ELF-1 (cell line): ENCODE data around the gene AKAP4.
A peak's percentile ranks its signal among the peaks of the same experiment; 100 is the strongest.

ENCODE experiments used
- DNase-seq: peaks from one replicate; pipeline ENCODE4 v3.0.0-alpha.2; 2016; ENCODE audit warnings: low read depth, low spot score

The AKAP4 gene

GRCh38 chrX:50200907-50201306, at the start of gene AKAP4:
Gene AKAP4 (minus strand): TSS chrX:50201007. CDS start chrX:50200889, 118 bp downstream.
- DNase-seq, result no peak

- peak; percentile 65 for DNase-seq
Observed at GRCh38 chrX:50211510-50211909, 10.7 kb upstream of the AKAP4 start.

- no peak for DNase-seq
Observed at GRCh38 chrX:50206753-50207152, 5.9 kb upstream of the AKAP4 start.

GRCh38 chrX:50204364-50204899, 3.6 kb upstream of the AKAP4 start, which contains the start of gene CCNB3:
Gene CCNB3 (plus strand): TSS chrX:50204765. CDS start chrX:50285164, 80,399 bp downstream.
- peak; percentile 95 for DNase-seq

GRCh38 chrX:50202539-50202938, 1.7 kb upstream of the AKAP4 start:
- DNase-seq, result peak; percentile 45

GRCh38 chrX:50198348-50198747, 2.5 kb downstream of the AKAP4 start:
- peak; percentile 39 for DNase-seq

- peak; percentile 91 for DNase-seq
Observed at GRCh38 chrX:50188859-50189600, 11.8 kb downstream of the AKAP4 start.

GRCh38 chrX:50183891-50184290, 16.9 kb downstream of the AKAP4 start:
- DNase-seq, result no peak

- DNase-seq, result peak; percentile 59
Observed at GRCh38 chrX:50180073-50180940, 20.5 kb downstream of the AKAP4 start.

GRCh38 chrX:50169717-50170116, 31.1 kb downstream of the AKAP4 start:
- DNase-seq, result no peak

- no peak for DNase-seq
Observed at GRCh38 chrX:50168241-50168687, 32.5 kb downstream of the AKAP4 start.

- DNase-seq, result no peak
Observed at GRCh38 chrX:50167366-50167765, 33.4 kb downstream of the AKAP4 start.

GRCh38 chrX:50165727-50166126, 35.1 kb downstream of the AKAP4 start:
- DNase-seq, result no peak

- DNase-seq, result no peak
Observed at GRCh38 chrX:50161127-50161526, 39.7 kb downstream of the AKAP4 start.

GRCh38 chrX:50158593-50158992, 42.2 kb downstream of the AKAP4 start:
- no peak for DNase-seq

- no peak for DNase-seq
Observed at GRCh38 chrX:50157545-50158135, 43.2 kb downstream of the AKAP4 start.

GRCh38 chrX:50154429-50154828, 46.4 kb downstream of the AKAP4 start:
- DNase-seq, result no peak

- no peak for DNase-seq
Observed at GRCh38 chrX:50152456-50152855, 48.4 kb downstream of the AKAP4 start.

GRCh38 chrX:50147972-50148371, 52.8 kb downstream of the AKAP4 start:
- no peak for DNase-seq
